B cell (primary cell): ENCODE measurements around the gene MAG. TPM values are rescaled to one million over a fixed set of nuclear protein-coding genes. Genes with fewer than 3 reads are reported as not detected.

Source experiments
- ATAC-seq: fragments of 200-7000 bp; cut with Tn5 transposase; one replicate; pipeline ENCODE4 v1.10.0; 2021; ENCODE audit warnings: low read depth, mild to moderate bottlenecking, moderate number of reproducible peaks, moderate library complexity
- CTCF ChIA-PET: fragments of 350-600 bp; sonication (Branson Sonifier 250); formaldehyde crosslinking; loops from one replicate; lab custom pipeline; 2021; ENCODE audit warnings: antibody characterized with exemption, inconsistent platforms; lab: Charles Lee
- POLR2A ChIA-PET: fragments of 350-600 bp; sonication (Branson Sonifier 250); formaldehyde crosslinking; loops from one replicate; lab custom pipeline; 2021; ENCODE audit warnings: antibody characterized with exemption; lab: Charles Lee
- DNase-seq: peaks from one replicate; pipeline ENCODE4 v3.0.0; 2013
- H2AFZ ChIP-seq: 2 replicates; pipeline ENCODE4 v1.6.1; 2012; ENCODE audit warnings: mild to moderate bottlenecking, low read depth, low read length; ENCODE audit not compliant: insufficient read depth, poor library complexity, severe bottlenecking
- H3K27ac ChIP-seq, 2 donors: 1 replicate in 1 of 2; 2 replicates in 1 of 2; pipeline ENCODE4 v1.5.1; 2012 to 2013; ENCODE audit warnings: low read length in 2 of 2, mild to moderate bottlenecking in 2 of 2, moderate library complexity in 1 of 2
- H3K27me3 ChIP-seq, 4 experiments: fragments of 200-600 bp in 1 of 4; sonication (generic) in 1 of 4; replicated peaks in 1 of 4; 1 replicate in 2 of 4; 2 replicates in 2 of 4; pipeline versions ENCODE4 v1.6.1 to v1.7.0; 2013 to 2016; ENCODE audit warnings: low read length in 3 of 4, mild to moderate bottlenecking in 2 of 4, mixed read lengths in 1 of 4, moderate library complexity in 1 of 4; ENCODE audit not compliant: insufficient read depth in 4 of 4, control insufficient read depth in 3 of 4; ENCODE audit errors: control extremely low read depth in 1 of 4
- H3K36me3 ChIP-seq, 2 experiments: replicated peaks in 1 of 2; 1 replicate in 1 of 2; 2 replicates in 1 of 2; pipeline versions ENCODE4 v1.6.1 to v1.7.1; 2013; ENCODE audit warnings: low read length in 1 of 2; ENCODE audit not compliant: insufficient read depth in 2 of 2, control insufficient read depth in 1 of 2; ENCODE audit errors: control extremely low read depth in 1 of 2, extremely low read depth in 1 of 2
- H3K4me1 ChIP-seq, 2 donors: fragments of 200-600 bp in 1 of 2; sonication (generic) in 1 of 2; 1 replicate in 1 of 2; 2 replicates in 1 of 2; pipeline versions ENCODE4 v1.5.1 to v1.6.1; 2013 to 2017; ENCODE audit warnings: low read length in 2 of 2; ENCODE audit not compliant: control insufficient read depth in 2 of 2, insufficient read depth in 2 of 2
- H3K4me2 ChIP-seq: replicated peaks from 2 replicates; pipeline ENCODE3; 2012; ENCODE audit warnings: mild to moderate bottlenecking, low read depth, low read length; ENCODE audit not compliant: poor library complexity, severe bottlenecking
- H3K4me3 ChIP-seq, 5 experiments: fragments of 200-600 bp in 1 of 5; sonication (generic) in 1 of 5; 1 replicate in 3 of 5; 2 replicates in 2 of 5; pipeline versions ENCODE4 v1.5.1 to v1.7.0; 2011 to 2016; ENCODE audit warnings: low read length in 4 of 5, mild to moderate bottlenecking in 4 of 5, low read depth in 2 of 5, control low read depth in 1 of 5, moderate library complexity in 1 of 5; ENCODE audit not compliant: insufficient read depth in 1 of 5; ENCODE audit errors: control extremely low read depth in 1 of 5, extremely low read depth in 1 of 5
- H3K79me2 ChIP-seq: fragments of 200-600 bp; sonication (generic); one replicate; pipeline ENCODE4 v1.6.0; 2016; ENCODE audit warnings: low read length; ENCODE audit not compliant: control insufficient read depth, insufficient read depth
- H3K9ac ChIP-seq: fragments of 200-600 bp; sonication (generic); 2 replicates; pipeline ENCODE4 v1.6.1; 2017; ENCODE audit warnings: mild to moderate bottlenecking, low read length, moderate library complexity
- H3K9me3 ChIP-seq, 3 donors: one replicate each; pipeline versions ENCODE4 v1.6.1 to v1.7.1; 2013; ENCODE audit warnings: low read length in 2 of 3; ENCODE audit not compliant: control insufficient read depth in 2 of 3, insufficient read depth in 1 of 3; ENCODE audit errors: control extremely low read depth in 1 of 3
- H4K20me1 ChIP-seq: 2 replicates; pipeline ENCODE4 v1.6.0; 2012; ENCODE audit warnings: mild to moderate bottlenecking, low read length; ENCODE audit not compliant: insufficient read depth, control insufficient read depth, poor library complexity, severe bottlenecking
- H3K27ac Mint-ChIP-seq: one replicate; pipeline ENCODE4 v1.8.0; 2021; ENCODE audit warnings: mixed read lengths
- H3K27me3 Mint-ChIP-seq: one replicate; pipeline ENCODE4 v1.8.0; 2021; ENCODE audit warnings: mixed read lengths
- H3K4me1 Mint-ChIP-seq: one replicate; pipeline ENCODE4 v1.8.0; 2021; ENCODE audit warnings: mixed read lengths
- H3K4me3 Mint-ChIP-seq: one replicate; pipeline ENCODE4 v1.8.0; 2021; ENCODE audit warnings: mixed read lengths
- H3K9me3 Mint-ChIP-seq: one replicate; pipeline ENCODE4 v1.8.0; 2022; ENCODE audit warnings: mixed read lengths; ENCODE audit not compliant: insufficient read depth
- EZH2 ChIP-seq: IDR thresholded peaks from 2 replicates; pipeline ENCODE4 v1.6.1; 2012; ENCODE audit warnings: borderline replicate concordance, low read depth, mild to moderate bottlenecking, moderate library complexity, low read length; ENCODE audit not compliant: insufficient read depth, poor library complexity, severe bottlenecking
- WGBS: methylation state at CpG from one replicate; pipeline ENCODE4 v1.1.5; 2013; ENCODE audit warnings: missing lambda C conversion rate; ENCODE audit not compliant: insufficient coverage; 5-methylcytosine and 5-hydroxymethylcytosine counted together
- intact Hi-C: fragments of 100-400 bp; cut with micrococcal nuclease; formaldehyde crosslinking; loops from one replicate; pipeline ENCODE4 v1.10.0; 2022
- polyA plus RNA-seq: library from polyadenylated mRNA; depleted of rRNA; stranded (reverse); fragments of >200 nt; gene quantifications from 2 replicates; pipeline ENCODE4 v1.2.3, GENCODE V29; 2012
- total RNA-seq, 2 donors: library from RNA; stranded (reverse); fragments of 120-200 nt in 1 of 2; gene quantifications; 1 replicate in 1 of 2; 2 replicates in 1 of 2; pipeline versions ENCODE4 v1.2.3 to v1.2.4, GENCODE V29; 2013 to 2022
- TF ChIP-seq, protein P1 (sequence below): fragments of 200-600 bp; IDR thresholded peaks from one replicate; pipeline ENCODE4 v1.8.0; 2022; ENCODE audit warnings: antibody characterized with exemption, mild to moderate bottlenecking

Gene MAG
- total and polyA plus RNA-seq, 2 donors (not counting 1 experiment from before 2014, with no cell fraction given): 0.12 to 0.58 TPM

GRCh38 chr19:35299523-35300338 is 7.8 kb downstream of the MAG start:
- DNase-seq (no peak), ATAC-seq (no peak)
- Histone ChIP-seq H3K79me2 (peaks cover 20% of the 10 kb centered on the region), H3K4me1 (peaks cover 27 to 39% of the 10 kb centered on the region in 2 donors), H3K27me3 (no peaks in the 10 kb centered on the region), H3K4me2 (no peak overlapping the region), H3K9me3 (peaks cover 0 to 7% (median 0%) of the 10 kb centered on the region in 3 donors), H2AFZ (no peak overlapping the region), H3K27ac (no peak overlapping the region), H3K9ac (no peak overlapping the region), H3K4me3 (no peak overlapping the region), H4K20me1 (no peaks in the 10 kb centered on the region), H3K36me3 (no peaks in the 10 kb centered on the region)
- peaks cover 6% of the 10 kb centered on the region for H3K4me1 Mint-ChIP-seq
- 92% methylated on average over 27 of the region's 55 CpGs for WGBS
- ChIA-PET CTCF (no interaction called here), POLR2A (no interaction called here)
- no peaks in the 10 kb centered on the region for H3K27me3 Mint-ChIP-seq
- no peak overlapping the region for H3K4me3 Mint-ChIP-seq
- H3K9me3 Mint-ChIP-seq: no peaks in the 10 kb centered on the region
- TF ChIP-seq, protein P1, sequence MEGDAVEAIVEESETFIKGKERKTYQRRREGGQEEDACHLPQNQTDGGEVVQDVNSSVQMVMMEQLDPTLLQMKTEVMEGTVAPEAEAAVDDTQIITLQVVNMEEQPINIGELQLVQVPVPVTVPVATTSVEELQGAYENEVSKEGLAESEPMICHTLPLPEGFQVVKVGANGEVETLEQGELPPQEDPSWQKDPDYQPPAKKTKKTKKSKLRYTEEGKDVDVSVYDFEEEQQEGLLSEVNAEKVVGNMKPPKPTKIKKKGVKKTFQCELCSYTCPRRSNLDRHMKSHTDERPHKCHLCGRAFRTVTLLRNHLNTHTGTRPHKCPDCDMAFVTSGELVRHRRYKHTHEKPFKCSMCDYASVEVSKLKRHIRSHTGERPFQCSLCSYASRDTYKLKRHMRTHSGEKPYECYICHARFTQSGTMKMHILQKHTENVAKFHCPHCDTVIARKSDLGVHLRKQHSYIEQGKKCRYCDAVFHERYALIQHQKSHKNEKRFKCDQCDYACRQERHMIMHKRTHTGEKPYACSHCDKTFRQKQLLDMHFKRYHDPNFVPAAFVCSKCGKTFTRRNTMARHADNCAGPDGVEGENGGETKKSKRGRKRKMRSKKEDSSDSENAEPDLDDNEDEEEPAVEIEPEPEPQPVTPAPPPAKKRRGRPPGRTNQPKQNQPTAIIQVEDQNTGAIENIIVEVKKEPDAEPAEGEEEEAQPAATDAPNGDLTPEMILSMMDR: no peak
- TF ChIP-seq EZH2: no peak
- H3K27ac Mint-ChIP-seq: no peak overlapping the region
- intact Hi-C loops: loop anchor here (5.0 kb wide), 1 partner anchor 33 kb away; no protein-coding TSS in a partner anchor

- no peaks in the 10 kb centered on the region for H3K27me3 Mint-ChIP-seq
- peaks cover 20% of the 10 kb centered on the region for H3K79me2 ChIP-seq
- intact Hi-C loops: no loop called here
- H3K36me3 ChIP-seq: no peaks in the 10 kb centered on the region
- no peak overlapping the region for H3K4me3 ChIP-seq
- H2AFZ ChIP-seq: no peak overlapping the region
- DNase-seq: no peak
- no peak overlapping the region for H3K9ac ChIP-seq
- H3K4me1 Mint-ChIP-seq: peaks cover 9% of the 10 kb centered on the region
- peaks cover 22 to 35% of the 10 kb centered on the region in 2 donors for H3K4me1 ChIP-seq
- H4K20me1 ChIP-seq: no peaks in the 10 kb centered on the region
- no peak for TF ChIP-seq EZH2
- TF ChIP-seq, protein P1: no peak
- POLR2A ChIA-PET: no interaction called here
- no peaks in the 10 kb centered on the region for H3K9me3 Mint-ChIP-seq
- H3K4me3 Mint-ChIP-seq: no peak overlapping the region
- ATAC-seq: no peak
- CTCF ChIA-PET: no interaction called here
- no peak overlapping the region for H3K27ac Mint-ChIP-seq
- H3K4me2 ChIP-seq: no peak overlapping the region
- H3K9me3 ChIP-seq: peaks cover 0 to 5% (median 0%) of the 10 kb centered on the region in 3 donors
- 86% methylated on average over 9 of the region's 10 CpGs for WGBS
- no peaks in the 10 kb centered on the region for H3K27me3 ChIP-seq
- no peak overlapping the region for H3K27ac ChIP-seq
Measured at GRCh38 chr19:35300339-35300649, 8.3 kb downstream of the MAG start.
